Measurements from ENCODE around the gene TOMM70.
A peak's percentile ranks its signal among the peaks of the same experiment; 100 is the strongest.

TOMM70 gene

DNA sequence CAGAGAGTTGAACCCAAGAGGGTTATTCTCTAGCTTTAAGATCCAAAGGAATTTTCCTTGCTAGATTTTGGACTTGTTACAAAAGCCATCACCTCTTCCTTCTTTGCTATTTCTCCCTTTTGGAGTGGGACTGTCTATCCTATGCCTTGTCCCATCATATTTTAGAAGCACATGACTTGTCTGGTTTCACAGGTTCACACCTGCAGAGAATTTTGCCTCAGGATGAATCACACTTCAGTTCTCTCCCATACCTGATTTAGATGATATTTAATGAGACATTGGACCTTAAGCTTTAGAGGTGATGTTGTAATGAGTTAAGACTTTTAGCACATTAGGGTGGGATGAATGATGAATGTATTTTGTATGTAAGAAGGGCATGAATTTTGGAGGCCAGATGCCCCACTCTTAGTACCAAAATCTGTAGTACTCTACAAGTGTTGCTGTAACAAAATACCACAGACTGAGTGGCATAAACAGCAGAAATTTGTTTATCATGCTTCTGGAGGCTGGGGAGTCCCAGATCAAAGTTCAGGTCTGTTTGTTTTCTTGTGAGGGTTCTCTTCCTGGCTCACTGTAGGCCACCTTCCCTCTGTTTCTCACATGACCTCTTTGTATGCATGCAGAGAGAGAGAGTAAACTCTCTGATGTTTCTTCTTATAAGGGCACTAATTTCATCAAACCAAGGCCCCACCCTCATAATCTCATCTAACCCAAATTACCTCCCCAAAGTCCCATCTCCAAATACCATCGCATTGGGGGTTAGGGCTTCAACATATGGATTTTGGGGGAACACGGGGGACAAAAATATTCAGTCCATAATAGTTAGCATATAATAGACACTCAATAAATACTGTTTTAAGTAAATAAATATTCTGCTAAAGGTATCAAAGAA lies 10.4 kb upstream of the TOMM70 start:
- Histone ChIP-seq H3K9ac (ENCODE audit: low read depth, low read length) (no peak overlapping the region), H3K9me3 (ENCODE audit: insufficient read depth, low read depth, low read length) (no peaks in the 10 kb centered on the region), H3K4me1 (ENCODE audit: insufficient read depth, low read length) (peaks cover 26% of the 10 kb centered on the region), H3K4me3 (ENCODE audit: low read length) (no peak overlapping the region), H3K36me3 (ENCODE audit: insufficient read depth, low read length) (no peaks in the 10 kb centered on the region), H3K27ac (ENCODE audit: low read depth, low read length) (no peak overlapping the region), H3K27me3 (ENCODE audit: insufficient read depth, low read length) (no peaks in the 10 kb centered on the region)
- WGBS: 100% methylated on average over 1 of the region's 2 CpGs

DNA sequence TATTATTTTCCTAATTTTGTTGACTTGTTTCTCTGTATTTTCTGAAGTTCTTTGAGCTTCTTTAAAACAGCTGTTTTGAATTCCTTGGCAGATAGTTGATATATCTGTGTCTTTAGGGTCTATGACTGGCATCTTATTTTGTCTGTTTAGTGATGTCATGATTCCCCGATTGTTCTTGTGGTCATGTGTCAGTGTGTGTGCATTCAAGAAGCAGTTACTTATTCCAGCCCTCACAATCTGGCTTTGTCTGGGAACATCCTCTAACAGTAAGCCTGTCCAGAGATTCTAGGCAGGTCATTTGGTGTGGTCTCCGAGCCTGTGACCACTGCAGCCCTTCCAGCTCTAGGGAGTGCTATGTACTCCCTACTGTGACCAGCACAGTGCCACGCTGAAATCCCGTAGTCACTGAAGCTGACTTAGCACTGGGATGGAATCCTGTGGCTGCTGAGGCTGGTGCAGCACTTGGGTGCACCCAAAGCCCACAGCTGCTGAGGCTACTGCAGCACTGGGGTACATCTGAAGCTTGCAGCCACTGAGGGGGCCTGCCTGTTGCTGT lies 7.2 kb upstream of the TOMM70 start:
- H3K27ac ChIP-seq (ENCODE audit: low read depth, low read length): no peak overlapping the region
- no peaks in the 10 kb centered on the region for H3K27me3 ChIP-seq (ENCODE audit: insufficient read depth, low read length)
- H3K9me3 ChIP-seq (ENCODE audit: insufficient read depth, low read depth, low read length): no peaks in the 10 kb centered on the region
- no peak overlapping the region for H3K4me3 ChIP-seq (ENCODE audit: low read length)
- H3K36me3 ChIP-seq (ENCODE audit: insufficient read depth, low read length): no peaks in the 10 kb centered on the region
- H3K4me1 ChIP-seq (ENCODE audit: insufficient read depth, low read length): peaks cover 14% of the 10 kb centered on the region
- 78% methylated on average over 4 of the region's 4 CpGs for WGBS
- no peak overlapping the region for H3K9ac ChIP-seq (ENCODE audit: low read depth, low read length)

DNA sequence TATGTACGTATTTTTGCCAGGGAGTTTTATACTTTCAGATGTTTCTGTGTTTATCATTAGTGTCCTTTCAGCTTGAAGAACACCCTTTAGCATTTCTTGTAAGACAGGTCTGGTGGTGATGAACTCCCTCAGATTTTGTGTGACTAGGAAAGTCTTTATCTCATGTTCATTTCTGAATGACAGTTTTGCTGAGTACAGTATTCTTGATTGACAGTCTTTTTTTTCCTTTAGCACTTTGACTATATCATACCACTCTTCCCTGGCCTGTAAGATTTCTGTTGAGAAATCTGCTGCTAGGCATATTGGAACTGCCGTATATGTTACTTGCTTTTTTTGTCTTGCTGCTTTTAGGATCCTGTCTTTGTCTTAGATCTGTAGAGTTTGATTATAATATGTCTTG lies 6.3 kb upstream of the TOMM70 start:
- Histone ChIP-seq H3K27me3 (ENCODE audit: insufficient read depth, low read length) (no peaks in the 10 kb centered on the region), H3K9ac (ENCODE audit: low read depth, low read length) (no peak overlapping the region), H3K4me1 (ENCODE audit: insufficient read depth, low read length) (peaks cover 16% of the 10 kb centered on the region), H3K9me3 (ENCODE audit: insufficient read depth, low read depth, low read length) (no peaks in the 10 kb centered on the region), H3K27ac (ENCODE audit: low read depth, low read length) (no peak overlapping the region), H3K36me3 (ENCODE audit: insufficient read depth, low read length) (no peaks in the 10 kb centered on the region), H3K4me3 (ENCODE audit: low read length) (no peak overlapping the region)
- 98% methylated on average over 2 of the region's 2 CpGs for WGBS

DNA sequence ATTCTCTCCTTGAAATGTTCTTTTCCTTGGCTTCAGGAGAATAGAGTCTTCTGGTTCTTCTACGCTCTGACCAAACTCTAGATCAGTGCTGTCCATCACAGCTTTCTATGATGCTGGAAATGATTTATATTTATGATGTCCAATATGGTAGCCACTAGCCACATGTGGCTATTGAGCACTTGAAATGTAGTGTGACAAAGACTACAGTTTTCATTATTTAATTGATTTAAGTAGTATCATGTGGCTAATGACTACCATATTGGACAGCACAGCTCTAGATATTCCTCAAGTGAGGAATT lies 3.3 kb upstream of the TOMM70 start:
- peak overlapping the region; percentile 85 for H3K4me3 ChIP-seq (ENCODE audit: low read length)
- peaks cover 18% of the 10 kb centered on the region for H3K4me1 ChIP-seq (ENCODE audit: insufficient read depth, low read length)

DNA sequence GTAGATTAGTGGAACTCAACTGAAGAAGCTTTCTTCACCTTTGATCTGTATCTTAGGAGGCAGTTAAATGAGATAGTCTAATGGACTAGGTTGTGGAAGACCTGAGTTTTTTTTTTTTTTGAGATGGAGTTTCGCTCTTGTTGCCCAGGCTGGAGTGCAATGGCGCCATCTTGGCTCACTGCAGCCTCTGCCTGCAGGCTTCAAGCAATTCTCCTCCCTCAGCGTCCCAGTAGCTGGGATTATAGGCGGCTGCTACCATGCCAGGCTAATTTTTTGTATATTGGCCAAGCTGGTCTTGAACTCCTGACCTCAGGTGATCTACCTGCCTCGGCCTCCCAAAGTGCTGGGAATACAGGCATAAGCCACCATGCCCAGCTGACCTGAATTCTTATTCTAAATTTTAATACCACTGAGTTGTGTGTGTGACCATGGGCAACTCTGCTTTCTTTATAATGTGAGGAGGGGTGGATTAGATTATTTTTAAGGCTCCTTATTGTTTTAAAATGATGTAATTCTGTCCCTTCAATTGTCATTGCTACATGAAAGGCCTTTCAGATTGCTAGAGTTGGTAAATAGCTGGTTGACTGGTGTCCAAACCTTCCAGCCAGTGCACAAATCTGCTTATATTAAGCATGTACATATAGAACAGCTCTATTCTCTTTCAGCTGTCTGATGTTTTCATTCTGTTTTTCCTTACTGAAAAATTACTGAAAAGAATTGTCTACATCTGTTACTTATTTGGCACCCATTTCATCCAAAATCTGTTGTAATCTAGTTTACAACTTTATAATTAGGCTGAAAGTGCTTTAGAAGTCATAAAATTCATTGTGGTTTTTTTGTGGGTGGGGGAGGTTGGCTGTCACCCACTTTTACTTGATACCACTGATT lies 2.7 kb upstream of the TOMM70 start:
- Histone ChIP-seq H3K4me3 (ENCODE audit: low read length) (peak overlapping the region; percentile 85), H3K27ac (ENCODE audit: low read depth, low read length) (no peak overlapping the region), H3K9me3 (ENCODE audit: insufficient read depth, low read depth, low read length) (no peaks in the 10 kb centered on the region), H3K4me1 (ENCODE audit: insufficient read depth, low read length) (peaks cover 18% of the 10 kb centered on the region), H3K9ac (ENCODE audit: low read depth, low read length) (peak overlapping the region; percentile 94), H3K36me3 (ENCODE audit: insufficient read depth, low read length) (no peaks in the 10 kb centered on the region), H3K27me3 (ENCODE audit: insufficient read depth, low read length) (no peaks in the 10 kb centered on the region)
- 25% methylated on average over 5 of the region's 5 CpGs for WGBS

More for the DNA sequence above, 3.3 kb upstream of the TOMM70 start:
- no peaks in the 10 kb centered on the region for H3K36me3 ChIP-seq (ENCODE audit: insufficient read depth, low read length)
- H3K9ac ChIP-seq (ENCODE audit: low read depth, low read length): no peak overlapping the region
- no peaks in the 10 kb centered on the region for H3K27me3 ChIP-seq (ENCODE audit: insufficient read depth, low read length)
- H3K27ac ChIP-seq (ENCODE audit: low read depth, low read length): no peak overlapping the region
- no peaks in the 10 kb centered on the region for H3K9me3 ChIP-seq (ENCODE audit: insufficient read depth, low read depth, low read length)
- 91% methylated on average over 1 of the region's 1 CpG for WGBS

DNA sequence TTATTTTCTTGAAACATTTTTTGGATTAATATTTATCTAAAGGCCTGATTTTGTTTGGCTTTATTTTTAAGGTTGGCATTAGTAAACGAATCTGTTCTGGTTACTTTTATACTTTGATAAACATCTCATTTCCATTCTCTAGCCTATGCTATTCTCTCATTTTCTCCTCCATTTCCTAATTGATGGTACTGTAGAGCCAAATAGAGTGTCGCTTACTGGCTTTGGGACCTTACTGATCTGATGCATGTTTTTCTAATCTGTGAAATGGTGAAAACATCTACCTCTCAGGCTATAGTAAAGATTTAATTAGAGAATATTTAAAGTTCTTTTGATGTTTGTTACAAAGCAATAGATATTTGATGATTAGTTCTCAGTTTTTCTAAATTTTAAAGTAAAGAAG lies 2.0 kb upstream of the TOMM70 start:
- Histone ChIP-seq H3K36me3 (ENCODE audit: insufficient read depth, low read length) (no peaks in the 10 kb centered on the region), H3K4me1 (ENCODE audit: insufficient read depth, low read length) (peaks cover 18% of the 10 kb centered on the region), H3K9me3 (ENCODE audit: insufficient read depth, low read depth, low read length) (no peaks in the 10 kb centered on the region), H3K9ac (ENCODE audit: low read depth, low read length) (peak overlapping the region; percentile 94), H3K4me3 (ENCODE audit: low read length) (peak overlapping the region; percentile 85), H3K27ac (ENCODE audit: low read depth, low read length) (no peak overlapping the region; the same call in 1 of the 2 replicates), H3K27me3 (ENCODE audit: insufficient read depth, low read length) (no peaks in the 10 kb centered on the region)
- 38% methylated on average over 1 of the region's 2 CpGs for WGBS

DNA sequence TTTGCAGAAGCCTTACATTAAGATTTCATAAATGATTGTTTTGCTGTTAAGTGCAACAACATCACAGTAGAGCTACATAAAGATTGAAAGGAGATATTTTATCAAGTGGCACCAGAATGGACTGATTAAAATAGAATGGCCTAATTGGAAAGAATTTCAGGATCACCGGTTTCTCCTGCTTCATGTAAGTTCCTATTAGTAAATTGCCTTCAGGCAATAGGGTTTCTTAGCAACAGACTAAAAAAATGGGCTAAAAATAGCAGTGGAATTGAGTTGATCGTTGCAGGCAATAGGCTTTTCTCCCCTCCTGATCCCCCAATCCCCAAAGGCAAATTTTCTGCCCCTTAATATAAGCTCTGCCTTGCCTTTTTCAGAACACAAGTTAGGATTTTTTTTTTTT lies 1.4 kb upstream of the TOMM70 start:
- Histone ChIP-seq H3K27me3 (ENCODE audit: insufficient read depth, low read length) (no peaks in the 10 kb centered on the region), H3K9me3 (ENCODE audit: insufficient read depth, low read depth, low read length) (no peaks in the 10 kb centered on the region), H3K9ac (ENCODE audit: low read depth, low read length) (peak overlapping the region; percentile 94), H3K4me1 (ENCODE audit: insufficient read depth, low read length) (peaks cover 14% of the 10 kb centered on the region), H3K36me3 (ENCODE audit: insufficient read depth, low read length) (no peaks in the 10 kb centered on the region), H3K4me3 (ENCODE audit: low read length) (peak overlapping the region; percentile 85), H3K27ac (ENCODE audit: low read depth, low read length) (0 out of 2 replicates have a peak overlapping the region, but pooled peaks have one; percentile 3)
- 7% methylated on average over 2 of the region's 2 CpGs for WGBS

DNA sequence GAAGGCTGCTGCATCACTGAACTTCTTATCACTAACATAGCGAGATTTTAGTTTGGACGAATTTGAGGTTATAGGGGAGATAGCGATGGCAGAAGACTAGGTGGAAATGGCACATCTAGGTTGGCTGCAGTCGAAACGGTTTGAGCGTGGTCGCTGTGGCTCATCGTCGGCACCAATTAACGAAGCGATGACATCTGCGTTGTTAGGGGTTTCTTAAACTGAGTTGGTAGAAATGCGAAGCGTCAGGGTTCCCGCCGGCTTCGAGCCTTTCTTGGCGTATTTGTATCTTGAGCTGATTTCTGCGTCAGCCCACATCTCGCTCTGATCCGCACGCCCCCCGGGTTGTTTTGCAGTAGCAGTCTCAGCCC lies 769 bp upstream of the TOMM70 start:
- WGBS: under 1% methylated on average over 23 of the region's 23 CpGs
- Histone ChIP-seq H3K27me3 (ENCODE audit: insufficient read depth, low read length) (no peaks in the 10 kb centered on the region), H3K9me3 (ENCODE audit: insufficient read depth, low read depth, low read length) (no peaks in the 10 kb centered on the region), H3K27ac (ENCODE audit: low read depth, low read length) (peak overlapping the region; percentile 95), H3K4me3 (ENCODE audit: low read length) (peak overlapping the region; percentile 85), H3K9ac (ENCODE audit: low read depth, low read length) (peak overlapping the region; percentile 94), H3K4me1 (ENCODE audit: insufficient read depth, low read length) (peaks cover 14% of the 10 kb centered on the region), H3K36me3 (ENCODE audit: insufficient read depth, low read length) (no peaks in the 10 kb centered on the region)

DNA sequence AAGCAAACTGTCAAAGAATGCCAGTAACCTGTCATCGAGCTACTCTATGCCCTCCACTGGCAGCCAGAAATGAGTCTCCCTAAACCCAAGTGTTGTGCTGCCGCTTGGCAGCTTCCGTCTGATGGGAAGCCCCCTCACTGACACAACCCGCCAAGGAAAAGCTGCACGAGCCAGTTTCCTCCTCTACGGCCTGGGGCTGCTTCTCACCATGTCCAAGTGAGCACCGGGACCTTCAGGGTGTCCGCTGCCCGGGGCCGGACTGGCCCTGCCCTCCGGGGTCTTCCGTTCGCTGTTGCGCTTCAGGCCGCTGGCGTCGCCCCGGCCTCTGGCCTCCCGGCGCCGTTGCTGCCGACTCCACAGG lies 490 bp downstream of the TOMM70 start:
- Histone ChIP-seq H3K4me3 (ENCODE audit: low read length) (peak overlapping the region; percentile 85), H3K9ac (ENCODE audit: low read depth, low read length) (peak overlapping the region; percentile 94), H3K9me3 (ENCODE audit: insufficient read depth, low read depth, low read length) (no peaks in the 10 kb centered on the region), H3K4me1 (ENCODE audit: insufficient read depth, low read length) (peaks cover 14% of the 10 kb centered on the region), H3K27me3 (ENCODE audit: insufficient read depth, low read length) (no peaks in the 10 kb centered on the region), H3K27ac (ENCODE audit: low read depth, low read length) (peak overlapping the region; percentile 95), H3K36me3 (ENCODE audit: insufficient read depth, low read length) (no peaks in the 10 kb centered on the region)
- under 1% methylated on average over 22 of the region's 22 CpGs for WGBS

DNA sequence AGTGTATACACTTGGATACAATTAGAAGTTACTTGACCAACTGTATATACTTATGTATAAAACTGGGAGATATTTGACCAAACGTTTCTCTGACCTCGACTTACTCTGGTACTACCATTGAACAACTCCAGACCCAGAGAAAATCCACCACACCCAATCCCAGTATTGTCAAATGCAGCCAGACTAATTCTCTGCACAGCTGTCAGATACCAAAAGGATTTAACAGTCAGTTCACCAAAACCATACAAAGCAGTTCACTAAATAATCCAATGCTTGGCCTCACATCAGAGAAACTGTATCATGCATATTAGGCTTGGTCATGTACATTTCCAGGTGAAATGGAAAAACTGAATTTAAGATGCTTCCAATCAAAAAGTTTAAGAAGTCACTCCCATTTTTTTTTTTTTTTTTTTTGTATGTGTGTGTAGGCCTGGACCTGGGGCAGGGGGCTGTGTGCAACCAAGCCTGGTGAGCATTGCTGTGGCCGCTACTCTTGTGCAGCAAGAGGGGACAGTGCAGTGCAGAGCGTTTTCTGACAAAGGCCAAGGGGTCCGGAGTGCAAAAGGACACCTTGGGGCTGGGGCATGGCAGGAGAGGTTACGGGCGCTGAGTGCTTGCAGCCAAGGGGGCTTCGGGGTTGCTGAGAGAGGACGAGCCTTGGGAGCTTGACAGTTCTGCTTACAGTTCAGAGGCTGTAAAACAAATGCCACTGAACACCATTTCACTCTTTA lies 1.4 kb downstream of the TOMM70 start:
- Histone ChIP-seq H3K27me3 (ENCODE audit: insufficient read depth, low read length) (no peaks in the 10 kb centered on the region), H3K9me3 (ENCODE audit: insufficient read depth, low read depth, low read length) (no peaks in the 10 kb centered on the region), H3K4me1 (ENCODE audit: insufficient read depth, low read length) (peaks cover 14% of the 10 kb centered on the region), H3K27ac (ENCODE audit: low read depth, low read length) (no peak overlapping the region), H3K9ac (ENCODE audit: low read depth, low read length) (peak overlapping the region; percentile 94; the same call in 1 of the 2 replicates), H3K4me3 (ENCODE audit: low read length) (peak overlapping the region; percentile 85), H3K36me3 (ENCODE audit: insufficient read depth, low read length) (no peaks in the 10 kb centered on the region)
- 68% methylated on average over 9 of the region's 9 CpGs for WGBS
